Tibial artery (tissue), 4 donors: ENCODE results near the gene SEMA6A.

Experiments
- DNase-seq, 2 donors: peaks; one replicate each; pipeline ENCODE4 v3.0.0-alpha.2; 2019
- H3K27ac ChIP-seq, 2 donors: fragments of 200-600 bp; sonication (generic) in 1 of 2; 1 replicate in 1 of 2; 2 replicates in 1 of 2; pipeline ENCODE4 v1.5.1; 2018 to 2019; ENCODE audit warnings: mild to moderate bottlenecking in 1 of 2
- H3K27me3 ChIP-seq, 2 donors: fragments of 200-600 bp; sonication (generic) in 1 of 2; one replicate each; pipeline versions ENCODE4 v1.5.1 to v1.6.0; 2016 to 2019
- H3K36me3 ChIP-seq, 3 donors: fragments of 200-600 bp; sonication (generic) in 2 of 3; one replicate each; pipeline ENCODE4 v1.5.1; 2016 to 2019; ENCODE audit warnings: mild to moderate bottlenecking in 2 of 3
- H3K4me1 ChIP-seq, 4 donors: fragments of 200-600 bp; sonication (generic) in 2 of 4; 1 replicate in 3 of 4; 2 replicates in 1 of 4; pipeline ENCODE4 v1.5.1; 2016 to 2019
- H3K4me3 ChIP-seq, 2 donors: fragments of 200-600 bp; sonication (generic) in 1 of 2; 1 replicate in 1 of 2; 2 replicates in 1 of 2; pipeline ENCODE4 v1.5.1; 2018 to 2019; ENCODE audit warnings: mild to moderate bottlenecking in 2 of 2
- H3K9me3 ChIP-seq, 3 donors: fragments of 200-600 bp; sonication (generic) in 1 of 3; one replicate each; pipeline ENCODE4 v1.5.1; 2016 to 2019
- CTCF ChIP-seq, 2 experiments: fragments of 200-600 bp in 1 of 2; fragments of 450-650 bp in 1 of 2; IDR thresholded peaks; one replicate each; pipeline ENCODE4 v1.5.1; 2017 to 2019; ENCODE audit warnings: antibody characterized with exemption in 2 of 2, mild to moderate bottlenecking in 1 of 2, moderate library complexity in 1 of 2
- intact Hi-C: fragments of 100-400 bp; cut with DNase I; formaldehyde crosslinking; loops from one replicate; pipeline ENCODE4 v1.15.0; 2023; ENCODE audit warnings: low total_unique reads

SEMA6A gene

GRCh38 chr5:116472274-116472673 lies 102.3 kb downstream of the SEMA6A start:
- no peak overlapping the region for H3K27ac ChIP-seq
- peaks cover 0 to 13% (median 6%) of the 10 kb centered on the region in 3 donors for H3K9me3 ChIP-seq
- no peak overlapping the region for H3K4me3 ChIP-seq
- H3K4me1 ChIP-seq: no peaks in the 10 kb centered on the region
- peaks cover 9 to 27% (median 21%) of the 10 kb centered on the region in 3 donors for H3K36me3 ChIP-seq
- DNase-seq: no peak
- TF ChIP-seq CTCF (IDR thresholded peaks at IDR 0.05): no peak
- no peaks in the 10 kb centered on the region for H3K27me3 ChIP-seq
- intact Hi-C loops: no loop called here

GRCh38 chr5:116469631-116470030 lies 105.0 kb downstream of the SEMA6A start:
- H3K36me3 ChIP-seq: peaks cover 0 to 18% (median 0%) of the 10 kb centered on the region in 3 donors
- H3K4me3 ChIP-seq: no peak overlapping the region
- H3K9me3 ChIP-seq: no peaks in the 10 kb centered on the region
- H3K27ac ChIP-seq: no peak overlapping the region
- H3K4me1 ChIP-seq: no peaks in the 10 kb centered on the region
- H3K27me3 ChIP-seq: no peaks in the 10 kb centered on the region
- no peak for TF ChIP-seq CTCF (IDR thresholded peaks at IDR 0.05)
- DNase-seq: no peak
- intact Hi-C loops: no loop called here

GRCh38 chr5:116468583-116468982 lies 106.0 kb downstream of the SEMA6A start:
- DNase-seq: no peak
- no peak overlapping the region for H3K4me3 ChIP-seq
- TF ChIP-seq CTCF (IDR thresholded peaks at IDR 0.05): no peak
- no peak overlapping the region for H3K27ac ChIP-seq
- H3K36me3 ChIP-seq: peaks cover 0 to 19% (median 0%) of the 10 kb centered on the region in 3 donors
- no peaks in the 10 kb centered on the region for H3K9me3 ChIP-seq
- no peaks in the 10 kb centered on the region for H3K27me3 ChIP-seq
- intact Hi-C loops: no loop called here
- no peaks in the 10 kb centered on the region for H3K4me1 ChIP-seq

GRCh38 chr5:116467465-116467843 lies 107.2 kb downstream of the SEMA6A start:
- no peaks in the 10 kb centered on the region for H3K9me3 ChIP-seq
- H3K36me3 ChIP-seq: peaks cover 0 to 19% (median 0%) of the 10 kb centered on the region in 3 donors

GRCh38 chr5:116466727-116467464 lies 107.7 kb downstream of the SEMA6A start:
- H3K27ac ChIP-seq: no peak overlapping the region
- TF ChIP-seq CTCF (IDR thresholded peaks at IDR 0.05): no peak
- H3K27me3 ChIP-seq: no peaks in the 10 kb centered on the region
- no peak for DNase-seq
- no peak overlapping the region for H3K4me3 ChIP-seq
- H3K4me1 ChIP-seq: no peaks in the 10 kb centered on the region
- no peaks in the 10 kb centered on the region for H3K9me3 ChIP-seq
- intact Hi-C loops: no loop called here
- peaks cover 0 to 19% (median 0%) of the 10 kb centered on the region in 3 donors for H3K36me3 ChIP-seq

More at GRCh38 chr5:116467465-116467843, 107.2 kb downstream of the SEMA6A start:
- intact Hi-C loops: no loop called here
- H3K4me1 ChIP-seq: no peaks in the 10 kb centered on the region
- TF ChIP-seq CTCF (IDR thresholded peaks at IDR 0.05): no peak
- H3K4me3 ChIP-seq: no peak overlapping the region
- no peak overlapping the region for H3K27ac ChIP-seq
- H3K27me3 ChIP-seq: no peaks in the 10 kb centered on the region
- DNase-seq: no peak
